CD4-positive, alpha-beta T cell treated with Interleukin-6 at 100 ng/mL for 8 hours (primary cell): ENCODE data around the gene CFL1.

Experiments
- DNase-seq: peaks from one replicate; pipeline ENCODE4 v3.0.0-alpha.2; 2020; ENCODE audit warnings: mixed read lengths, low spot score

Gene CFL1

DNA sequence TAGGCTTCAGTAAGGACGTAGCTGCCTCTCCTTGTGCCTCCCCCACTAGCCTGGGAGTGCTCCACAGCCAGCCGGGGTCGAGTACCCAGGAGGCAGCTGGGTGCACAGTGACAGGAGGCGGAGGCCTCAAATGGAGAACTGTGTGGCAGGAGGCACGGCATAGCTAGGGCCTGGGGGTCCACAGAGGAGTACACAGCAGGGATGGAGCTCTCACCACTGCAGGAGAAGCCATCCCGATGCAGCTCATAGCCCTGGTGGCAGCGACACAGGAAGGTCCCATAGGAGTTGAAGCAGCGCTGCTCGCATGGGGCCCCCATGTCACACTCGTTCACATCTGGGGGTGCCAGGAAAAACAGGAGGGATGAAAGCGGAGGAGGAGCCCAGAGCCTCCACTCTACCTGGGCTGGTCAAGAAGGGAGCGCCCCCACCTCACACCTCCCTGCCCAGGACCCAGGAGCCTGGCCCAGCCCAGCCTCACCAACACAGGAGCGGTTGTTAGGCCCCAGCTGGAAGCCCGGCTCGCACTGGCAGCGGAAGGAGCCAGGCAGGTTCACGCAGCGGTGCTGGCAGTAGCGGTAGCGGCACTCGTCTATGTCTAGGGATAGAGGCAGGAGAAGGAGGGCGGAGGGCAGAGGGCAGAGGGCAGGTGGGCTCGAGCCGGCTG lies 11.8 kb upstream of the CFL1 start:
- no peak for DNase-seq

GRCh38 chr11:65868907-65869306 lies 10.9 kb upstream of the CFL1 start:
- DNase-seq, result no peak

GRCh38 chr11:65868076-65868667 lies 10.2 kb upstream of the CFL1 start:
- DNase-seq, result no peak

- DNase-seq, result no peak
Observed at GRCh38 chr11:65867284-65868071, 9.5 kb upstream of the CFL1 start.

DNA sequence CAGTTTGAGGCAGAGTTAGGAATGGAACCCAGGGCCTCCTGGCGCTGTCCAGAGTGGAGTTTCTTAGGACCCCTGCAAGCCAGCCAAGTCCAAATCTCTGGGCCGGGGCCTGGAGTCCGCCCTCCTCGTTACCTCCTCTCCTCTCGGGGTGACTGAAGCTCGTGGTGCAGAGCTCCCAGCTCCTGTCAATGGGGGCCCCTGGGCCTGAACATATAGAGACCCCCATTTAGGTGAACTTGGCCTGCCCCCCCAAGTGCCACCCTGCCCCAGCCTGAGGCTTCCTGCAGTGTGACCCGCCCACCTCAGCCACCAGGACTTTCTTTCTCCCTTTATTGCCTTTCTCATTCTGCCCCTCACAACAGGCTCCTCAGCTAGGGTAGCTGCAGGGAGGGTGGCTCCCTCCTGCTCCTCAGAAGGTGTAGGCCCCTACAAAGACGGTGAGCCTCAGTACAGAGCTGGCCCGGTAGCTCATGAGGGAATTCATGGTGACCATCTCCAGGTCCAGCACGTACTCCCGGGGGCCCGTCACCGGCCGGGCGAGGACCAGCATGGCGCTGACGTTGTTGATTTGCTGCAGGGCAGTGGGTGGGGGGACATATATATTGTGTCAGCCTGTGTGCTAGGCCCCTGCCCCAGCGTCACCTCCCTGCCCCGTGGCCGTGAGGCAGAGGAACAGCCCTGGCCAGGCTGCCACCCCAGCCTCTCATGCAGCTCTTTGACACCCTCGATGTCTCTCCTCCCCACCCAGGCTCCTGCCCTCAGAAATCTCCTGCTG lies 8.7 kb upstream of the CFL1 start:
- DNase-seq, result no peak

DNA sequence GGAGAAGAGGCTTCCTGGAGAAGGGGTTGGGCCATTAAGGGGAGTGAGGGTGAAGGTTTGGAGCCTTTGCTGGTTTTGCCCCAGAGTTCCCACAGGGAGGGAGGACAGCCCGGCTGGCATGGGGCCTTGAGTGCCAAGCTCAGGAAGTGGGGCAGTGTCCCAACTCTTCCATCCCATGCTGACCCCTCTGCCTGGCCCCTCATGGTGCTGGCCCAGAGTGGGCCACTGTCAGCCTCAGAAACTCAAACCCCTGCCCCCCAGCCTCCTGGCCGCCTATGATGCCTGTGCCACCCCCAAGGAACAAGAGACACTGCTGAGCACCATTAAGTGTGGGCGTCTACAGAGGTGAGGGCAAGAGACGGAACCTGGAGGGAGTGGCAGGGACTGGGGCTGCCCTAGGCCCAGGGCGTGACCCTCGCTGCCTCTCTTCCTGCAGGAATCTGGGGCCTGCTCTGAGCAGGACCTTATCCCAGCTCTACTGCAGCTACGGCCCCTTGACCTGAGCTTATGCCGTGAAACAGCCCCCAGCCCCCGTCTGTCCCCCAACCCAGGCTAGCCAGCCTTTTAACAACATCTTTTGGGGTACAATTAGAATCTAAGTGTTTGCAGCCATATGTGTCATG lies 7.7 kb upstream of the CFL1 start:
- DNase-seq, result no peak

DNA sequence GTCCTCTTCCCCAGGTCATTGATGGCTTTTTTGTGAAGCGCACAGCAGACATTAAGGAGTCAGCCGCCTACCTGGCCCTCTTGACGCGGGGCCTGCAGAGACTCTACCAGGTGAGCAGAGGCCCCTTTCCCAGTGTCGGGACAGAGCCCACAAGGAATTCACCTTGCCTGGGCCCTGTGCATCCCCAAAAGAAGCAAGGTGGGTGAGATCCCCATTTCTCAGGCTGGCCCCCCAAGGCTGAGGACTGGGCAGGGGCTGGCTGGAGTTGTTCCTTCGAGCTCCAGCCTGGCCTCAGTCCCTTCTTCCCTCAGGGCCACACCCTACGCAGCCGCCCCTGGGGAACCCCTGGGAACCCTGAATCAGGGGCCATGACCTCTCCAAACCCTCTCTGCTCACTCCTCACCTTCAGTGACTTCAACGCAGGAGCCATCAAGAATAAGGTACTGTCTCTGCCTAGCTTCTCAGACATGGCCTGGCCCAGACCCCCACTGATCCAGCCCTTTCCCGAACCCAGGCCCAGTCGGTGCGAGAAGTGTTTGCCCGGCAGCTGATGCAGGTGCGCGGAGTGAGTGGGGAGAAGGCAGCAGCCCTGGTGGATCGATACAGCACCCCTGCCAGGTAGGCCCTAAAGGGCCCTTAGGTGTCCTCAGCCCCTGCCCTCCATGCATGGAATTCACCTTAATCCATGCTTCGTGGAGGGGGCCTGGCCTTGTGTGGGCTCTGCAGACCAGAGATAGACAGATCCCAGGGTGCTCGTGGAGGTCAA lies 6.9 kb upstream of the CFL1 start:
- no peak for DNase-seq

GRCh38 chr11:65863889-65864705 lies 6.1 kb upstream of the CFL1 start:
- no peak for DNase-seq

GRCh38 chr11:65862941-65863888 lies 5.2 kb upstream of the CFL1 start:
- no peak for DNase-seq

DNA sequence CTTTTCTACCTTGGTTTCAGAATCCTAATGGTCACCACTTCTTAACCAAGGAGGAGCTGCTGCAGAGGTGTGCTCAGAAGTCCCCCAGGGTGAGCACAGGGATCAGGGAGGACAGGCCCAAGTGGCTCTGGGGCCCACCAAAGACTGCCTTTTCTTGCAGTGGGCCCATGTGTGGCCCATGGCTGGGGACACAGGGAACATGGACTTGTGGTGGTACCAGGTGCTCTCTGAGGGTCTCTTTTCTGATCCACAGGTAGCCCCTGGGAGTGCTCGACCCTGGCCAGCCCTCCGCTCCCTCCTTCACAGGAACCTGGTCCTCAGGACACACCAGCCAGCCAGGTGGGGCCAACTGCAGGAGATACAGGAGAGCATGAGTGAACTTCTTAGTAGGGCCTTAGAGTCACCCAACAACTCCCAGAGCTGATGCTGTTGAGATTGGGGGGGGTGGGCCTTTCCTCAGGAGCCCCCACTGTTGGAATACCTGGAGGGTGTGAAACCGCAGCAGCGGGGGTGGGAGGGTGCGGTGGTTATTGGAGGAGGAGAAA lies 4.3 kb upstream of the CFL1 start:
- DNase-seq, result no peak

GRCh38 chr11:65861533-65862183 lies 3.7 kb upstream of the CFL1 start:
- no peak for DNase-seq

DNA sequence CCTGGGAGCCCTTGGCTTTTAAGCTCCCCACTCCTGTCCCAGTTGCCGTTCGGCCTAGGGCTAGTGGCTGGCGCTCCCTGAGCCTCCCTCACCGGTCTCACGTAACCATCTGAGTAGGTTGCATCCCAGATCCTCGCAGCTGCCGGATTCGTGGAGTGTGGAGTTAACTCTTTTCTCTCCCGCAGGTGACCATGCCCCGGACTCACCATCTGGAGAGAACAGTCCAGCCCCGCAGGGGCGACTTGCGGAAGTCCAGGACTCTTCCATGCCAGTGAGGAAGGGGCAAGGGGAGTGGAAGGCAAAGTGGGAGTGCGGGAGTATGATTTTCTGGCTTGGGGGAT lies 3.2 kb upstream of the CFL1 start:
- DNase-seq, result no peak

DNA sequence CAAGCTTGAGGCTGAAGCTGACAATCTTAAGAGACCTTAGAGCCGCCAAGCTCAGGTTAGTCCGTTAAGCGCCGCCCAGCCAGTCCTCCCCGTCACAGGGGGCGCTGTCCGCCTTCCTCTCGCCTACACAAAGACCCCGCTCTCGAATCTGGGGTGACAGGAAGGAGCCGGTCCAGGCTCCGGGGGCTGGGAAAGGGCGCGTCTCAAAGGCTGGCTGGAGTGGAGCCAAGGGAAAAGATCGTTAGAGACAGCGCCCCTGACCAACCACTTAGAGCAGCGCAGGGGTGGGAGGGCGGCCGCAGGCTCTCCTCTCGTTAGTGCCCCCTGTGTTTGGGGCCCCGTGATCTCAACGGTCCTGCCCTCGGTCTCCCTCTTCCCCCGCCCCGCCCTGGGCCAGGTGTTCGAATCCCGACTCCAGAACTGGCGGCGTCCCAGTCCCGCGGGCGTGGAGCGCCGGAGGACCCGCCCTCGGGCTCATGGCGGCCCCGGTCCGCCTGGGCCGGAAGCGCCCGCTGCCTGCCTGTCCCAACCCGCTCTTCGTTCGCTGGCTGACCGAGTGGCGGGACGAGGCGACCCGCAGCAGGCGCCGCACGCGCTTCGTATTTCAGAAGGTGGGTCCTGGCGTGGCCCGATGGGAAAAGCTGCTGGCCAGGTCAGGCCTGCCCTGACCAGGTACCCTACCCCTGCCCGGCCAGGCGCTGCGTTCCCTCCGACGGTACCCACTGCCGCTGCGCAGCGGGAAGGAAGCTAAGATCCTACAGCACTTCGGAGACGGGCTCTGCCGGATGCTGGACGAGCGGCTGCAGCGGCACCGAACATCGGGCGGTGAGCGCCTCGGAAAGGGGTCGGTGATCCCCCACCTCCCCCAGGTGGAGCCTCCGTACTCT lies 2.5 kb upstream of the CFL1 start, which contains the start of gene MUS81:
Gene MUS81, plus strand, starts transcription at position 156 of the 887 bp plus-strand sequence. Its CDS starts 321 bp downstream, at position 477.
- peak; percentile 95 for DNase-seq

DNA sequence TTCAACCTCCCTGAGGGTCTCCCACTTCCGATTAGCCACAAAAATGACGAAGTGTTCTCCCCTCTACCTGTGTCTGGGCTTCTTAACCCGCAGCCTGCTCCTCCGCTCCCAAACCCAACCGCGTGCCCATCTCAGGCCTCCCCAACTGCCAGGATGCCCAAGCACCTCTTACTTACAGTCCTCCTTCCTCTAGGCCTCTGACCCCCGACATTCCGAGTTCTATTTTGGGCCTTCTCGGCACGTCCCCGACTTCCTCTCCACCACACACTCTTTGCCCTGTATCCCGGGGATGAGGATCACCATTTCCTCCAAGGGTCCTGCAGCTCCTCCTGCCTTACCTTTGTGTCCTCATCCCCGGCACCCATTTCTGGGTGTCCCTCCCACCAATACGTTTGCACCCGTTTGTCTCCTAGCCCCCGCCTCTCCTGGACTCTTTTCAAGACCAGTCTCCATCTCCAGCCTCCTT lies 1.9 kb upstream of the CFL1 start:
- no peak for DNase-seq

- peak; percentile 97 for DNase-seq
Observed at GRCh38 chr11:65859095-65859811, 1.3 kb upstream of the CFL1 start.

- peak; percentile 1 for DNase-seq
Observed at GRCh38 chr11:65858681-65859087, 704 bp upstream of the CFL1 start.

DNA sequence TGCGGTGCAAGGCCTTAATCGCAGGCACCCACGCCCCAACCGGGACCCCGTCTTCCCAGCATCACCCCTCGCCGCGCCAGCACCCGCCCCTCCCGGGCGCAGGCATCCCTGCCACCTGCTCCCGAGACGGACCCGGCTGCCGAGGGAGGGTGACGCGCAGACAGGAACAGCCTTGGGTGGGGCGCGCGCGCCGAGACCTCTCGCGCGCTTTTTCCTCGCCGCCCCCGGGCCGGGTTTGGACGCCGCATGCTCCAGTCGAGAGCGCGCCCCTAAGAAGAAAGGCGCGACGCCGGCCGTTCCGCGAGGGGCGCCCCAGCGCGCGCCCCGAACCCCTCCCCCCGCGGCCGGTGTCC lies 504 bp downstream of the CFL1 start:
- DNase-seq, result peak; percentile 45
